Left hindlimb (tissue), 1 donor: ENCODE data around the gene SDE2.
"Not testable (repeated sequence)": the region's sequence is repeated elsewhere in the genome, so short reads cannot be mapped to it uniquely, and the experiment has no call there.

ENCODE experiments used
- DNase-seq: peaks from one replicate; pipeline ENCODE4 v3.0.0-alpha.2; 2018

The SDE2 gene

GRCh38 chr1:225973158-225973557 is 26.0 kb downstream of the SDE2 start:
- no peak for DNase-seq

GRCh38 chr1:225972344-225973152 is 26.6 kb downstream of the SDE2 start:
- DNase-seq = no peak

- DNase-seq = not testable (repeated sequence)
Measured at GRCh38 chr1:225970592-225971157, 28.5 kb downstream of the SDE2 start.

GRCh38 chr1:225969751-225970150 is 29.4 kb downstream of the SDE2 start:
- DNase-seq = not testable (repeated sequence)

GRCh38 chr1:225965231-225965630 is 33.9 kb downstream of the SDE2 start:
- no peak for DNase-seq

GRCh38 chr1:225963735-225964530 is 35.2 kb downstream of the SDE2 start:
- DNase-seq = no peak

- no peak for DNase-seq
Measured at GRCh38 chr1:225962440-225962975, 36.6 kb downstream of the SDE2 start.

GRCh38 chr1:225961659-225962439 is 37.3 kb downstream of the SDE2 start:
- no peak for DNase-seq

GRCh38 chr1:225958041-225958440 is 41.1 kb downstream of the SDE2 start:
- no peak for DNase-seq

GRCh38 chr1:225954753-225955152 is 44.4 kb downstream of the SDE2 start:
- no peak for DNase-seq

- DNase-seq = no peak
Measured at GRCh38 chr1:225953315-225953714, 45.8 kb downstream of the SDE2 start.

- no peak for DNase-seq
Measured at GRCh38 chr1:225950905-225951497, 48.1 kb downstream of the SDE2 start.

- no peak for DNase-seq
Measured at GRCh38 chr1:225949041-225949440, 50.1 kb downstream of the SDE2 start.

GRCh38 chr1:225946803-225947202 is 52.3 kb downstream of the SDE2 start:
- DNase-seq = no peak

GRCh38 chr1:225946082-225946620 is 53.0 kb downstream of the SDE2 start:
- no peak for DNase-seq

GRCh38 chr1:225945564-225945963 is 53.6 kb downstream of the SDE2 start:
- no peak for DNase-seq

- DNase-seq = no peak
Measured at GRCh38 chr1:225944951-225945350, 54.2 kb downstream of the SDE2 start.

GRCh38 chr1:225944387-225944786 is 54.8 kb downstream of the SDE2 start:
- no peak for DNase-seq

- no peak for DNase-seq
Measured at GRCh38 chr1:225943582-225943981, 55.6 kb downstream of the SDE2 start.

GRCh38 chr1:225942574-225942973 is 56.6 kb downstream of the SDE2 start:
- DNase-seq = no peak

GRCh38 chr1:225941942-225942222 is 57.3 kb downstream of the SDE2 start:
- DNase-seq = no peak
